K562 (cell line): ENCODE results near the gene ITGAX. TPM values are rescaled to one million over a fixed set of nuclear protein-coding genes. Genes with fewer than 3 reads are reported as not detected.

ENCODE experiments used
- ATAC-seq: fragments of 200-7000 bp; cut with Tn5 transposase; 3 replicates; pipeline ENCODE4 v1.9.1; 2020; ENCODE audit warnings: moderate library complexity
- BruUV-seq: library from RNA; stranded (reverse); fragments of 400-500 nt; replicated peaks from 2 replicates; lab custom pipeline; 2021; lab: Mats Ljungman, UMichigan
- CTCF ChIA-PET: fragments of 300-600 bp; formaldehyde crosslinking; extraction: SDS; loops from one replicate; lab custom pipeline; 2021; ENCODE audit warnings: low intra/inter-chr PET ratio; lab: Yijun Ruan, JAX
- POLR2A ChIA-PET: fragments of 300-600, 350-650 bp; sonication (Branson Sonifier 250); formaldehyde crosslinking; extraction: SDS; loops from one replicate; lab custom pipeline; 2021; ENCODE audit warnings: antibody characterized with exemption, inconsistent platforms; lab: Yijun Ruan, JAX
- DNase-seq, 4 experiments: peaks; one replicate each; pipeline versions ENCODE4 v3.0.0 to v3.0.0-alpha.2; 2011 to 2018; ENCODE audit warnings: low spot score in 3 of 4, mixed read lengths in 3 of 4; ENCODE audit errors: extremely low read depth in 1 of 4
- FAIRE-seq: peaks from 2 replicates; lab custom pipeline; 2011; peaks lifted over from hg19 to GRCh38; lab: Jason Lieb, UNC
- H2AFZ ChIP-seq: 2 replicates; pipeline ENCODE4 v1.6.0; 2011; ENCODE audit warnings: low read depth, low read length, control low read depth, inconsistent platforms
- H3K27ac ChIP-seq: fragments of 200-600 bp; 3 replicates; pipeline ENCODE4 v1.8.0; 2011; ENCODE audit warnings: low read depth, mild to moderate bottlenecking, control low read depth, inconsistent platforms, low read length, moderate library complexity, mixed read lengths; ENCODE audit errors: extremely low read depth
- H3K27me3 ChIP-seq, 2 experiments: fragments of 300-600 bp in 1 of 2; 2 replicates in 1 of 2; 3 replicates in 1 of 2; pipeline versions ENCODE4 v1.6.0 to v1.8.0; 2011; ENCODE audit warnings: inconsistent platforms in 2 of 2, low read length in 2 of 2, mild to moderate bottlenecking in 1 of 2, mixed read lengths in 1 of 2, moderate library complexity in 1 of 2; ENCODE audit not compliant: control insufficient read depth in 2 of 2, insufficient read depth in 2 of 2
- H3K36me3 ChIP-seq: fragments of 300-600 bp; 3 replicates; pipeline ENCODE4 v1.8.0; 2011; ENCODE audit warnings: mild to moderate bottlenecking, low read length, inconsistent platforms; ENCODE audit not compliant: control insufficient read depth, insufficient read depth
- H3K4me1 ChIP-seq, 2 experiments: fragments of 200-600 bp in 1 of 2; replicated peaks in 1 of 2; 2 replicates in 1 of 2; 3 replicates in 1 of 2; pipeline versions ENCODE4 v1.5.1 to v1.8.0; 2011; ENCODE audit warnings: inconsistent platforms in 2 of 2, low read length in 2 of 2, mild to moderate bottlenecking in 1 of 2, mixed read lengths in 1 of 2, moderate library complexity in 1 of 2; ENCODE audit not compliant: control insufficient read depth in 2 of 2, insufficient read depth in 2 of 2
- H3K4me2 ChIP-seq: 2 replicates; pipeline ENCODE4 v1.6.1; 2011; ENCODE audit warnings: low read length, control low read depth, inconsistent platforms, mixed read lengths; ENCODE audit not compliant: insufficient read depth
- H3K4me3 ChIP-seq: fragments of 200-600 bp; sonication (generic), shearing (Covaris generic); 2 replicates; pipeline ENCODE4 v1.5.1; 2016; ENCODE audit warnings: control low read depth, inconsistent platforms
- H3K79me2 ChIP-seq: fragments of 200-600 bp; 3 replicates; pipeline ENCODE4 v1.8.0; 2011; ENCODE audit warnings: low read length, inconsistent platforms; ENCODE audit not compliant: control insufficient read depth, insufficient read depth
- H3K9ac ChIP-seq, 2 experiments: 2 replicates each; pipeline versions ENCODE4 v1.6.0 to v1.6.1; 2011; ENCODE audit warnings: low read depth in 2 of 2, low read length in 2 of 2, control low read depth in 1 of 2, inconsistent platforms in 1 of 2, mild to moderate bottlenecking in 1 of 2, mixed read lengths in 1 of 2; ENCODE audit not compliant: insufficient read depth in 1 of 2
- H3K9me1 ChIP-seq: one replicate; pipeline ENCODE4 v1.6.0; 2011; ENCODE audit warnings: inconsistent platforms, mild to moderate bottlenecking, low read length, moderate library complexity; ENCODE audit not compliant: control insufficient read depth, insufficient read depth
- H3K9me3 ChIP-seq: replicated peaks from 2 replicates; pipeline ENCODE4 v1.5.1; 2011; ENCODE audit warnings: low read depth, low read length, inconsistent platforms; ENCODE audit not compliant: control insufficient read depth, insufficient read depth
- H4K20me1 ChIP-seq: replicated peaks from 2 replicates; pipeline ENCODE4 v1.6.1; 2011; ENCODE audit warnings: low read length, inconsistent platforms, mixed read lengths; ENCODE audit not compliant: control insufficient read depth, insufficient read depth
- CBX1 ChIP-seq: sonication (generic); IDR thresholded peaks from 2 replicates; pipeline ENCODE4 v1.6.1; 2016; ENCODE audit warnings: antibody characterized with exemption, low read depth, mild to moderate bottlenecking
- CEBPG ChIP-seq, 3 experiments: fragments of 200-800 bp in 1 of 3; sonication (Bioruptor generic) in 1 of 3; sonication (generic) in 1 of 3; formaldehyde crosslinking in 1 of 3; IDR thresholded peaks in 2 of 3; conservative IDR thresholded peaks in 1 of 3; 2 replicates each; pipeline versions ENCODE4 v1.6.1 to v1.8.0; 2016 to 2022; ENCODE audit warnings: missing compliant biosample characterization in 2 of 3, missing genetic modification characterization in 2 of 3, mild to moderate bottlenecking in 1 of 3, missing genetic modification reagents in 1 of 3
- DACH1 ChIP-seq: fragments of 450-650 bp; IDR thresholded peaks from 2 replicates; pipeline ENCODE4 v1.6.1; 2018; ENCODE audit not compliant: partially characterized antibody
- HLTF ChIP-seq: fragments of 450-650 bp; IDR thresholded peaks from 2 replicates; pipeline ENCODE4 v1.6.1; 2016
- LCOR ChIP-seq: sonication (generic); formaldehyde crosslinking; IDR thresholded peaks from 2 replicates; pipeline ENCODE4 v1.8.0; 2022; ENCODE audit warnings: mild to moderate bottlenecking, missing genetic modification reagents
- PHB ChIP-seq: fragments of 250-450 bp; sonication (Bioruptor Pico); IDR thresholded peaks from 2 replicates; pipeline ENCODE4 v1.5.0; 2021
- PML ChIP-seq: IDR thresholded peaks from 2 replicates; pipeline ENCODE4 v1.6.1; 2012; ENCODE audit warnings: low read length, inconsistent platforms
- POLR2G ChIP-seq: fragments of 200-400 bp; formaldehyde crosslinking; IDR thresholded peaks from 2 replicates; pipeline ENCODE4 v1.6.1; 2017; ENCODE audit warnings: low read depth, mild to moderate bottlenecking, antibody characterized with exemption, low read length, moderate library complexity
- STAG1 ChIP-seq: sonication (generic); formaldehyde crosslinking; IDR thresholded peaks from 2 replicates; pipeline ENCODE4 v1.5.0; 2020; ENCODE audit warnings: missing genetic modification reagents, borderline replicate concordance
- ZC3H4 ChIP-seq: sonication (generic); formaldehyde crosslinking; IDR thresholded peaks from 2 replicates; pipeline ENCODE4 v1.9.0; 2021; ENCODE audit warnings: missing genetic modification reagents, borderline replicate concordance
- ZKSCAN1 ChIP-seq: fragments of 150-350 bp; IDR thresholded peaks from 2 replicates; pipeline ENCODE4 v1.6.1; 2016; ENCODE audit warnings: low read depth, low read length
- ZSCAN29 ChIP-seq: fragments of 450-650 bp; IDR thresholded peaks from 2 replicates; pipeline ENCODE4 v1.6.1; 2017
- WGBS: fragments of 100-300 bp; shearing (Covaris generic); methylation state at CpG from one replicate; pipeline ENCODE4 v1.1.6; 2016; ENCODE audit warnings: low coverage, mixed read lengths; ENCODE audit not compliant: insufficient coverage; ENCODE audit errors: missing lambda C conversion rate; 5-methylcytosine and 5-hydroxymethylcytosine counted together
- in situ Hi-C: fragments of 300-500 bp; cut with MboI; formaldehyde crosslinking; loops from 4 replicates; pipeline ENCODE4 v1.15.0; 2018; ENCODE audit warnings: inconsistent platforms, mixed read lengths
- intact Hi-C: fragments of 100-400 bp; cut with micrococcal nuclease; formaldehyde crosslinking; loops from 2 replicates; pipeline ENCODE4 v1.14.2; 2022
- polyA plus RNA-seq, 8 experiments: library from polyadenylated mRNA; depleted of rRNA in 4 of 8; stranded (reverse) in 5 of 8; unstranded in 3 of 8; fragments of >200 nt; fragmentation: Nextera tagmentation in 2 of 8; fragmentation: Illumina TruSeq in 1 of 8; extraction: Ambion mirVana in 2 of 8; extraction: Trizol in 1 of 8; gene quantifications; 2 replicates each; pipeline versions ENCODE4 v1.2.1 to v1.2.3, GENCODE V29; 2011 to 2014; ENCODE audit warnings: inconsistent platforms in 1 of 8, missing spikeins in 1 of 8
- total RNA-seq, 7 experiments: library from RNA; depleted of rRNA in 6 of 7; stranded (reverse); fragments of >200 nt in 6 of 7; fragmentation: Illumina TruSeq in 2 of 7; extraction: Trizol in 2 of 7; gene quantifications; 2 replicates each; pipeline versions ENCODE4 v1.2.1 to v1.2.3, GENCODE V29; 2011 to 2021; ENCODE audit warnings: low replicate concordance in 1 of 7
- TF ChIP-seq, protein P1 (sequence below): fragments of 150-350 bp; IDR thresholded peaks from 2 replicates; pipeline ENCODE4 v1.6.1; 2014; ENCODE audit warnings: low read depth, mild to moderate bottlenecking, low read length, borderline replicate concordance

The ITGAX gene
- total and polyA plus RNA-seq, 9 of the 15 experiments (the other 6 are each of a cell fraction or from before 2014, with no cell fraction given), result 0.03 to 0.58 (median 0.14) TPM

DNA sequence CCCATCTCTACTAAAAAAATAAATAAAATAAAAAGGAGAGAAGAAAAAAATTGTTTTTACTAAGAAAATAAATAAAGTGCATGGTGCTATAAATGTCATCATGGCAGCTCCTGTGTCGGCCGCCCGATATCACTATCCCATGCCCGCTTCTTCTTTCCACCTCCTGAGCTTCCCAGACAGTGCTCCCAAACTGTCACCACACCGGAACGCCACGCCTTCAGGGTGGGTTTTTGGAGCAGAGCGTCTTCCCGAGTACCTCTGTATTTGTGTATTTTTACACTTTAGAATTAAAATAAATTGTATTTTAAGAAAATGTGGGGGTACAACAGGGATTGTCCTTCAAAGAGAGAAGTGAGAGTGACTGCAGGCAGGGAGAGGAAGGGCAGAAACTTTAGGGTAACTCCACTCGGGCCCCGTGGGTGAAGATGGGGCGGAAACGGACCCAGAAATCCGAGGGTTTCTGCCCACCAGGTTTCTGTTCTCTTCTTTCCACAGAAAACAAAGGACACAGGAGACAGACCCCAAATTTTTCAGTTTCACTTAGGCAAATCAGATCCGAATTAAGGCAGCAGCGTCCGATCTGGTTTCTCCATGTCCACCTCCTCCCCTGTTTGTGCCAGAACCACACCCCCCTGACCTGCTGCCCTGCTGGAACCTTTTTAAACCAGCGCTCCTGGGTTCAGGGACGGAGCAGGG is 3.6 kb upstream of the ITGAX start:
- ATAC-seq (no peak), FAIRE-seq (no peak), DNase-seq (no peak)
- H3K9me1 ChIP-seq, result no peaks in the 10 kb centered on the region
- H3K9me3 ChIP-seq, result peaks cover 4% of the 10 kb centered on the region; the same call in 1 of the 2 replicates
- no peak overlapping the region for H2AFZ ChIP-seq
- no peak overlapping the region for H3K9ac ChIP-seq
- TF ChIP-seq ZSCAN29 (no peak), ZC3H4 (CRISPR knock-in tag) (no peak), PML (no peak), LCOR (CRISPR knock-in tag) (no peak), DACH1 (no peak), PHB (no peak), STAG1 (CRISPR knock-in tag) (no peak), POLR2G (no peak), ZKSCAN1 (no peak), HLTF (no peak), CEBPG (CRISPR knock-in tag; IDR thresholded peaks at IDR 0.05) (no peak), CEBPG (tag; conservative IDR thresholded peaks at IDR 0.05 in 1 of 2, IDR thresholded peaks at IDR 0.05 in 1 of 2) (no peak), CBX1 (no peak)
- TF ChIP-seq, protein P1, sequence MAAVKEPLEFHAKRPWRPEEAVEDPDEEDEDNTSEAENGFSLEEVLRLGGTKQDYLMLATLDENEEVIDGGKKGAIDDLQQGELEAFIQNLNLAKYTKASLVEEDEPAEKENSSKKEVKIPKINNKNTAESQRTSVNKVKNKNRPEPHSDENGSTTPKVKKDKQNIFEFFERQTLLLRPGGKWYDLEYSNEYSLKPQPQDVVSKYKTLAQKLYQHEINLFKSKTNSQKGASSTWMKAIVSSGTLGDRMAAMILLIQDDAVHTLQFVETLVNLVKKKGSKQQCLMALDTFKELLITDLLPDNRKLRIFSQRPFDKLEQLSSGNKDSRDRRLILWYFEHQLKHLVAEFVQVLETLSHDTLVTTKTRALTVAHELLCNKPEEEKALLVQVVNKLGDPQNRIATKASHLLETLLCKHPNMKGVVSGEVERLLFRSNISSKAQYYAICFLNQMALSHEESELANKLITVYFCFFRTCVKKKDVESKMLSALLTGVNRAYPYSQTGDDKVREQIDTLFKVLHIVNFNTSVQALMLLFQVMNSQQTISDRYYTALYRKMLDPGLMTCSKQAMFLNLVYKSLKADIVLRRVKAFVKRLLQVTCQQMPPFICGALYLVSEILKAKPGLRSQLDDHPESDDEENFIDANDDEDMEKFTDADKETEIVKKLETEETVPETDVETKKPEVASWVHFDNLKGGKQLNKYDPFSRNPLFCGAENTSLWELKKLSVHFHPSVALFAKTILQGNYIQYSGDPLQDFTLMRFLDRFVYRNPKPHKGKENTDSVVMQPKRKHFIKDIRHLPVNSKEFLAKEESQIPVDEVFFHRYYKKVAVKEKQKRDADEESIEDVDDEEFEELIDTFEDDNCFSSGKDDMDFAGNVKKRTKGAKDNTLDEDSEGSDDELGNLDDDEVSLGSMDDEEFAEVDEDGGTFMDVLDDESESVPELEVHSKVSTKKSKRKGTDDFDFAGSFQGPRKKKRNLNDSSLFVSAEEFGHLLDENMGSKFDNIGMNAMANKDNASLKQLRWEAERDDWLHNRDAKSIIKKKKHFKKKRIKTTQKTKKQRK, result no peak
- H3K27ac ChIP-seq, result no peak overlapping the region
- H4K20me1 ChIP-seq, result no peaks in the 10 kb centered on the region
- H3K4me2 ChIP-seq, result no peak overlapping the region
- peaks cover 2 to 19% of the 10 kb centered on the region in 2 experiments; a peak in 3 of 5 replicates for H3K4me1 ChIP-seq
- POLR2A ChIA-PET, result interaction anchor here (0.5 kb wide), 1 partner anchor 171 kb away, joined by 4 read pairs; no protein-coding TSS in a partner anchor
- WGBS, result 24% methylated on average over 19 of the region's 19 CpGs
- no peaks in the 10 kb centered on the region for H3K79me2 ChIP-seq
- CTCF ChIA-PET, result no interaction called here
- intact Hi-C loops, result no loop called here
- H3K27me3 ChIP-seq, result peaks cover 0 to 17% of the 10 kb centered on the region in 2 experiments; a peak in 2 of 5 replicates
- H3K4me3 ChIP-seq, result no peak overlapping the region
- BruUV-seq, result no TSS peak
- in situ Hi-C loops, result no loop called here
- no peaks in the 10 kb centered on the region for H3K36me3 ChIP-seq
